PC-9 (cell line): Measurements from ENCODE around the gene CYP4X1. TPM values are rescaled to one million over a fixed set of nuclear protein-coding genes. Genes with fewer than 3 reads are reported as not detected.

ENCODE experiments used
- BruUV-seq: library from RNA; stranded (reverse); fragments of 400-500 nt; replicated peaks from 2 replicates; lab custom pipeline; 2021; lab: Mats Ljungman, UMichigan
- CTCF ChIA-PET: fragments of 300-600 bp; sonication (Branson Sonifier 250); formaldehyde crosslinking; loops from one replicate; lab custom pipeline; 2022; ENCODE audit warnings: antibody characterized with exemption; lab: Charles Lee
- POLR2A ChIA-PET: fragments of 300-600 bp; sonication (Branson Sonifier 250); formaldehyde crosslinking; loops from one replicate; lab custom pipeline; 2022; ENCODE audit warnings: antibody characterized with exemption; ENCODE audit not compliant: unreplicated experiment; lab: Charles Lee
- DNase-seq, 2 experiments: peaks; one replicate each; pipeline versions ENCODE4 v3.0.0 to v3.0.0-alpha.2; 2015 to 2022; ENCODE audit warnings: mixed read lengths in 1 of 2
- H2AFZ ChIP-seq: fragments of 200-600 bp; sonication (generic); 2 replicates; pipeline ENCODE4 v1.8.1; 2017; ENCODE audit warnings: antibody characterized with exemption
- H3F3A ChIP-seq: fragments of 200-600 bp; sonication (generic); 2 replicates; pipeline ENCODE4 v1.8.1; 2017; ENCODE audit warnings: antibody characterized with exemption, mild to moderate bottlenecking, low read depth; ENCODE audit not compliant: insufficient read depth
- H3K27ac ChIP-seq: fragments of 200-600 bp; sonication (generic); 2 replicates; pipeline ENCODE4 v1.6.1; 2016; ENCODE audit warnings: mixed run types
- H3K27me3 ChIP-seq: fragments of 200-600 bp; sonication (generic); 2 replicates; pipeline ENCODE4 v1.6.1; 2016; ENCODE audit warnings: low read depth, mixed run types; ENCODE audit not compliant: insufficient read depth
- H3K36me3 ChIP-seq: fragments of 200-600 bp; sonication (generic); 2 replicates; pipeline ENCODE4 v1.6.1; 2016; ENCODE audit warnings: low read depth, mixed run types
- H3K4me1 ChIP-seq: fragments of 200-600 bp; sonication (generic); replicated peaks from 2 replicates; pipeline ENCODE4 v1.6.1; 2016; ENCODE audit warnings: mixed run types; ENCODE audit not compliant: insufficient read depth
- H3K4me2 ChIP-seq: fragments of 200-600 bp; sonication (generic); 2 replicates; pipeline ENCODE4 v1.6.1; 2017; ENCODE audit warnings: mixed run types
- H3K4me3 ChIP-seq: fragments of 200-600 bp; sonication (generic); 2 replicates; pipeline ENCODE4 v1.6.1; 2016; ENCODE audit warnings: mixed run types
- H3K79me2 ChIP-seq: fragments of 200-600 bp; sonication (generic); 2 replicates; pipeline ENCODE4 v1.6.1; 2017; ENCODE audit warnings: low read depth, mixed run types
- H3K9me2 ChIP-seq: fragments of 200-600 bp; sonication (generic); 2 replicates; pipeline ENCODE4 v1.8.1; 2017; ENCODE audit warnings: mild to moderate bottlenecking; ENCODE audit not compliant: insufficient read depth
- H3K9me3 ChIP-seq: fragments of 200-600 bp; sonication (generic); 2 replicates; pipeline ENCODE4 v1.8.1; 2016; ENCODE audit warnings: low read depth; ENCODE audit not compliant: insufficient read depth
- H4K20me1 ChIP-seq: fragments of 200-600 bp; sonication (generic); 2 replicates; pipeline ENCODE4 v1.8.1; 2017; ENCODE audit not compliant: insufficient read depth
- EZH2 ChIP-seq: fragments of 200-600 bp; sonication (generic); IDR thresholded peaks from 2 replicates; pipeline ENCODE4 v1.8.0; 2017; ENCODE audit warnings: antibody characterized with exemption, low read depth
- intact Hi-C: fragments of 100-400 bp; cut with micrococcal nuclease; formaldehyde crosslinking; loops from one replicate; pipeline ENCODE4 v1.10.0; 2022; ENCODE audit not compliant: unreplicated experiment
- total RNA-seq: library from RNA; stranded (reverse); gene quantifications from 2 replicates; pipeline ENCODE4 v1.2.3, GENCODE V29; 2021
- TF ChIP-seq, protein P1 (sequence below): fragments of 200-600 bp; sonication (generic); conservative IDR thresholded peaks from 2 replicates; pipeline ENCODE4 v1.6.1; 2017; ENCODE audit warnings: mixed run types, antibody characterized with exemption, mild to moderate bottlenecking, moderate library complexity

The CYP4X1 gene
- total RNA-seq, 1 experiment from 2014 or later, result not detected

DNA sequence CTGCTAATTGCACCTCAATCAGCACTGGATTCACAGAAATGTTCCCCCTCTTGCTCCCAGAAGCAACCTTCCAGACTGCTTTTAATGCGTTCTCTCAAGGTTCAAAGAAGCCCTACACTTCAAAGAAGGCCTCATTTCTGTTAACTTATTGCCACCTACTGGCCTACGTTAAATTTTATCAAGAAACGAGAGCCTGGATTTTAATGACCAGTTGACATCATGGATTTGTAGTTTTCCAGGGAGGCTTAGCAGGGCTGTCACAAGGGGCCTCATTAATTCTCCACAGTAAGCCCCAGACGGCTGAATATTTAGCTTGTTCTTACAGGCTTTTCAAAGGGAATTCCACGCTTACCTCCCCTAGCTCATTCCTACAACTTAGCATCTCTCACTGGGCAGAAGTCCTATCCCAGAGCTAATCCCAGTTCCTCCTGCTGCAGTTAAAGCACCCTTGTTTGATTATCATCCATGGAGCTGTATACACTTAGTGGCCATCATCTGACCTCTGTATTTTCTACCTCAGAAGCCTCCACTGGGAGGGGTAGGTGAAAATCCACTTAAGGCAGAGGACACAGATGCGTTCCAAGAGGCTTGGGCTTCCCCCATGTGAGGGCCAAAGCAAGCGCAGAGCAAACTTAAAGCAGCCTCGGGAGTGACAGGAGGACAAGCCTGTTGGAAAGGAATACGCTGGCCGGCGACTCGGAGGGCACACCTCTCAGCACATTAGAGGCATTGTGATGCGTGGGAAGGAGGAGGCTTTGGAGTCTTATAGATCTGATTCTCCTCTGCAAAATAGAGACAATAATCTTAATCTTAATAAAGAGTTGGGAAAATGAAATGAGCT is 32.2 kb upstream of the CYP4X1 start:
- ChIA-PET CTCF (no interaction called here), POLR2A (no interaction called here)
- intact Hi-C loops, result loop anchor here (1.0 to 10.0 kb wide), 2 partner anchors 244 to 547 kb away; no protein-coding TSS in a partner anchor
- no peaks in the 10 kb centered on the region for H3F3A ChIP-seq
- H2AFZ ChIP-seq, result no peak overlapping the region
- TF ChIP-seq, protein P1, sequence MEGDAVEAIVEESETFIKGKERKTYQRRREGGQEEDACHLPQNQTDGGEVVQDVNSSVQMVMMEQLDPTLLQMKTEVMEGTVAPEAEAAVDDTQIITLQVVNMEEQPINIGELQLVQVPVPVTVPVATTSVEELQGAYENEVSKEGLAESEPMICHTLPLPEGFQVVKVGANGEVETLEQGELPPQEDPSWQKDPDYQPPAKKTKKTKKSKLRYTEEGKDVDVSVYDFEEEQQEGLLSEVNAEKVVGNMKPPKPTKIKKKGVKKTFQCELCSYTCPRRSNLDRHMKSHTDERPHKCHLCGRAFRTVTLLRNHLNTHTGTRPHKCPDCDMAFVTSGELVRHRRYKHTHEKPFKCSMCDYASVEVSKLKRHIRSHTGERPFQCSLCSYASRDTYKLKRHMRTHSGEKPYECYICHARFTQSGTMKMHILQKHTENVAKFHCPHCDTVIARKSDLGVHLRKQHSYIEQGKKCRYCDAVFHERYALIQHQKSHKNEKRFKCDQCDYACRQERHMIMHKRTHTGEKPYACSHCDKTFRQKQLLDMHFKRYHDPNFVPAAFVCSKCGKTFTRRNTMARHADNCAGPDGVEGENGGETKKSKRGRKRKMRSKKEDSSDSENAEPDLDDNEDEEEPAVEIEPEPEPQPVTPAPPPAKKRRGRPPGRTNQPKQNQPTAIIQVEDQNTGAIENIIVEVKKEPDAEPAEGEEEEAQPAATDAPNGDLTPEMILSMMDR, result peak; percentile 48
- TF ChIP-seq EZH2, result no peak
- no peaks in the 10 kb centered on the region for H4K20me1 ChIP-seq
- H3K36me3 ChIP-seq, result no peaks in the 10 kb centered on the region
- H3K4me3 ChIP-seq, result no peak overlapping the region
- H3K27me3 ChIP-seq, result no peaks in the 10 kb centered on the region; the same call in 1 of the 2 replicates
- H3K79me2 ChIP-seq, result no peaks in the 10 kb centered on the region
- no peaks in the 10 kb centered on the region for H3K4me1 ChIP-seq
- BruUV-seq, result no TSS peak
- H3K9me2 ChIP-seq, result 0 out of 2 replicates have a peak, but pooled peaks cover 1% of the 10 kb centered on the region
- H3K4me2 ChIP-seq, result no peak overlapping the region
- no peak for DNase-seq
- H3K9me3 ChIP-seq, result no peaks in the 10 kb centered on the region
- no peak overlapping the region for H3K27ac ChIP-seq

DNA sequence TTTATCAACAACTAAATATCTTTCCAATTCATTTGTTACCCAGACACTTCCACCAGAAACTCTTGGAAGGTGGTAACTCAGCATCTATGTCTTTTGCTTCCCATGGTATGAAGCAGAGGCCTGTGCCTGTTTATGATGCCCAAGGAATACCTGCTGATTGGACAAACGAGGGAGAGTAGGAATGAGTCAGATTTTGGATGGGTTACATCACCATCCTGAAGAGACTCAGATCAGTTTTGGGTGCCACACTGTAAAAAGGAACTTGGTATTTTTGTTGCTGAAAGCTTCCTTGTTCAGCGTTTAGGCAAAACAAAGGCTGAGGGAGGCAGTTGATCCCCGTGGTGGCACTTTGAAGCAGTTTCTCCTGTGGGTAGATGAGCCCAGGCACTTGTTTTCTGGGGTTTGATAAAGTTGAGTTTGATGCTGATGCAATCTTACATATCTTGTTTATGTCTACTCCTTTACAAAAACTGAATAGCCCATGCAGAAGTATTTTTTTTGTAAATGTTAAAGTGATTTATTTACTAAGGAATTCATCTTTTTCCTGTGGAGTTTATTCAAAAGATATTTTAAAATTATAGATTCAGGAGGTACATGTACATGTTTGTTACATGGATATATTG is 26.7 kb upstream of the CYP4X1 start:
- DNase-seq, result no peak
- intact Hi-C loops, result loop anchor here (10.0 kb wide), 1 partner anchor 552 kb away; no protein-coding TSS in a partner anchor
- CTCF ChIA-PET, result no interaction called here

DNA sequence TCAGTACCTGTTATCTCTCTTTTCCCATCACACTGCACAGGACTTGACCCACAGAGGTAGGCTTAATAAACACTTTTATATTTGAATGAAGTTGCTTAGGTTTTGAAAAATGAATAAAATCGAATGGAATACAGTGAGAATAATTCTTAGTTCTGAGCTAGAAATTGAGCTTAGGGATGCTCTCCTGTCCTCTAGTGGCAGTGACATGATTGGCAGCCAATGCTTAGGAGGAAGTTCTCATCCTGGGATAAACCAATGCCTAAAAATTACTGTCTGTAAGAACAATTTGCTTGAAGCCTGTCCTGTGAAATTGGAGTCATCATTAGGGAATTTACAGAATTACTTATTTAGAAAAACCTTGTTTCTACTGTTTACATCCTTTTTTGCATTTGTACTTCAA is 21.3 kb upstream of the CYP4X1 start:
- ChIA-PET CTCF (no interaction called here), POLR2A (interaction anchor here (0.7 kb wide), 1 partner anchor 41 kb away, joined by 3 read pairs; no protein-coding TSS in a partner anchor)
- Histone ChIP-seq H3K9me2 (no peaks in the 10 kb centered on the region), H3K36me3 (no peaks in the 10 kb centered on the region), H3K27ac (no peak overlapping the region), H3F3A (no peaks in the 10 kb centered on the region), H3K9me3 (no peaks in the 10 kb centered on the region), H2AFZ (no peak overlapping the region), H3K79me2 (no peaks in the 10 kb centered on the region), H3K4me2 (no peak overlapping the region), H4K20me1 (no peaks in the 10 kb centered on the region), H3K27me3 (no peaks in the 10 kb centered on the region), H3K4me3 (no peak overlapping the region), H3K4me1 (no peaks in the 10 kb centered on the region)
- no peak for DNase-seq
- TF ChIP-seq EZH2, result no peak
- TF ChIP-seq, protein P1, result peak; percentile 58
- no TSS peak for BruUV-seq
- intact Hi-C loops, result loop anchor here (5.0 kb wide), 1 partner anchor 470 kb away; no protein-coding TSS in a partner anchor

More for the DNA sequence above, 26.7 kb upstream of the CYP4X1 start:
- Histone ChIP-seq H3F3A (no peaks in the 10 kb centered on the region), H3K4me3 (no peak overlapping the region), H3K9me2 (0 out of 2 replicates have a peak, but pooled peaks cover 8% of the 10 kb centered on the region), H3K27ac (no peak overlapping the region), H3K27me3 (no peaks in the 10 kb centered on the region), H3K36me3 (no peaks in the 10 kb centered on the region), H2AFZ (peak overlapping the region; percentile 31; the same call in 1 of the 2 replicates), H3K4me1 (no peaks in the 10 kb centered on the region), H3K9me3 (no peaks in the 10 kb centered on the region), H4K20me1 (no peaks in the 10 kb centered on the region), H3K79me2 (no peaks in the 10 kb centered on the region), H3K4me2 (no peak overlapping the region)
- BruUV-seq, result no TSS peak
- POLR2A ChIA-PET, result no interaction called here
- no peak for TF ChIP-seq EZH2
- TF ChIP-seq, protein P1, result no peak
